Stimulated activated CD4-positive, alpha-beta T cell treated with anti-CD3 and anti-CD28 coated beads, Interleukin-1b, Interleukin-23, amount 100 ng/mL, for 4 hours (primary cell): ENCODE data around the gene SIRT7.

ENCODE experiments used
- DNase-seq, 2 donors: peaks; one replicate each; pipeline ENCODE4 v3.0.0-alpha.2; 2020; ENCODE audit warnings: low read depth in 2 of 2

SIRT7 gene, protein sequence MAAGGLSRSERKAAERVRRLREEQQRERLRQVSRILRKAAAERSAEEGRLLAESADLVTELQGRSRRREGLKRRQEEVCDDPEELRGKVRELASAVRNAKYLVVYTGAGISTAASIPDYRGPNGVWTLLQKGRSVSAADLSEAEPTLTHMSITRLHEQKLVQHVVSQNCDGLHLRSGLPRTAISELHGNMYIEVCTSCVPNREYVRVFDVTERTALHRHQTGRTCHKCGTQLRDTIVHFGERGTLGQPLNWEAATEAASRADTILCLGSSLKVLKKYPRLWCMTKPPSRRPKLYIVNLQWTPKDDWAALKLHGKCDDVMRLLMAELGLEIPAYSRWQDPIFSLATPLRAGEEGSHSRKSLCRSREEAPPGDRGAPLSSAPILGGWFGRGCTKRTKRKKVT

DNA sequence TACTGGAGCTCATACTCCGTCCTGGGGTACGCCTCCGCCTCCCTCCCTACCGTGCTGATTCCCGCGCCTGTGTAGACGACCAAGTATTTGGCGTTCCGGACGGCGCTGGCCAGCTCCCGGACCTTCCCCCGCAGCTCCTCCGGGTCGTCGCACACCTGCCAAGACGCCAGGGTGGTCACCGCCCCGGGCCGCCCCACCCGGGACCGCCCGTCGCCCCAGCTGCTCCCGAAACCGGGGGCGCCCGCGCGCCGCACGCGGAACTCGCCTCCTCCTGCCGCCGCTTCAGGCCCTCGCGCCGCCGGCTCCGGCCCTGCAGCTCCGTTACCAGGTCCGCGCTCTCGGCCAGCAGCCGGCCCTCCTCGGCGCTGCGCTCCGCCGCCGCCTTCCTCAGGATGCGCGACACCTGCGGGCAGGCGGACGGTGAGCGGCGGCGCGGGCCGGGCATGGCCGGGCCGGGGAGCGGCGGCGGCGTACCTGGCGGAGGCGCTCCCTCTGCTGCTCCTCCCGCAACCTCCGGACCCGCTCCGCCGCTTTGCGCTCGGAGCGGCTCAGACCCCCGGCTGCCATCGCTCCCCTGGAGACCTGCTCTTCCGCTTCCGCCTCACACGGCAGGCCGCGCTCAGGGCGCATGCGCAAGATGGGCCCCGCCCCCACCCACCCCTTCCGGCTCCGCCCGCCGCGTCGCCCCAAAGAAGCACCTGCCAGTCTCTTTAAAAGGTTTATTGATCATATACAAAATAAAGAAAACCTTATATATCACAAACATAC is at the start of gene SIRT7:
SIRT7 (minus strand) TSS at position 612 of the 768 bp plus-strand sequence; CDS start at position 567, 45 bp downstream.
- DNase-seq: peak; percentile 75 to 77

DNA sequence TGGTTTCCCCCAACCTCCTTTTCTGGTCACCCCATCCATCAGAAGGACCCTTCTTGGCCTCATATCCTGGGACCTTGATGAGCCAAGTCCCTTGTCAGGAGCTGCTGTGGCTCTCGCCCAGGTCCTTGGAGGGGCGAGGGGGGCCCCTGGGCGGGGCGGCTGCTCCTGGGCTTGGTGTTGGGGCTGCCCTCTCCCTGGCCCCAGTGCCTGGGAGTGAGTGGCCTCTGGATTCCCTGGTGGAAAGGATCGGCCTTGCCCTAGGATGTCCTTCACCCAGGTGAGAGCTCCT is 49.2 kb upstream of the SIRT7 start:
- no peak for DNase-seq

DNA sequence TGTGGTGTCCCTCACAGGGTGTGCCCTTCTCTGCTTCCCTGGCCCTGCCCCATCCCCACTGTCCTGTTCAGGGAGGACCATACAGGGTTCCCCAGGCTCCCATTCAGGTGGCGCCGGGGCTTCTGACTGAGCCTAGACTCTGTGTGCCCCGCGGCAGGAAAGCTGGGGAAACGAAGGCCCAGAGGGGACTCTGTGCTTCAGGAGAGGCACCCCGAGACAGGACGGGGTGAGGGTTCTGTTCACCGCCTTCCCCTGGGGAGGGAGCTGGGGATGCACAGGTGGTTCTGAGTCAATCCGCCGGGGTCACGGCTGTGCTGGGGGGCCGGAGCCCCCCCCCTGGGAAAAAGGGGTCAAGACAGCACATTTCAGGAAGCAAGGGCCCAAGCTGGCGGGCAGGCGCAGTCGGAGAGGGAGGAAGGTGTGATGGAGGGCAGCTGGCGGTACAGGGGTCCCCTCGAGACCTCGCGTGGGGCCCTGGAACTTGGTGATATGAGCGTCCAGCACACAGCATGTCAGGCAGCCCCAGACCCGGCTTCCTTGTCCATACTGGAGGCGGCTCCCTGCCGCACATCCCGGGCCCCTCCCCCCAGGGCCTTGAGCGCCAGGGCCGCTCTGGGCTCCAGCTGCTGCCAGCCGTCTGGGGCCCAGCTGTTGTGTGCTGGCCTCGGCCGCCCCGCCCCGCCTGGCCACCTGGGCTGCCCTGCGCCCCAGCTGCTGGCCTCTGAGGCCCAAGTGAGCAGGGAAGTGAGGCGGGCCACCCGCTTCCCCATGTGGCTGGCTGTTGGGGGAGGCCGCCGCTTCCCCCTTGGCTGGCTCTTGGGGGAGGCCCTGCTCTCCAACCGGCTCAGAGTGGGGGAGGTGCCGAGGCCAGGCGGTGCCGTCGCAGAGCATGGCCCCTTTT is 48.6 kb upstream of the SIRT7 start:
- DNase-seq: no peak

DNA sequence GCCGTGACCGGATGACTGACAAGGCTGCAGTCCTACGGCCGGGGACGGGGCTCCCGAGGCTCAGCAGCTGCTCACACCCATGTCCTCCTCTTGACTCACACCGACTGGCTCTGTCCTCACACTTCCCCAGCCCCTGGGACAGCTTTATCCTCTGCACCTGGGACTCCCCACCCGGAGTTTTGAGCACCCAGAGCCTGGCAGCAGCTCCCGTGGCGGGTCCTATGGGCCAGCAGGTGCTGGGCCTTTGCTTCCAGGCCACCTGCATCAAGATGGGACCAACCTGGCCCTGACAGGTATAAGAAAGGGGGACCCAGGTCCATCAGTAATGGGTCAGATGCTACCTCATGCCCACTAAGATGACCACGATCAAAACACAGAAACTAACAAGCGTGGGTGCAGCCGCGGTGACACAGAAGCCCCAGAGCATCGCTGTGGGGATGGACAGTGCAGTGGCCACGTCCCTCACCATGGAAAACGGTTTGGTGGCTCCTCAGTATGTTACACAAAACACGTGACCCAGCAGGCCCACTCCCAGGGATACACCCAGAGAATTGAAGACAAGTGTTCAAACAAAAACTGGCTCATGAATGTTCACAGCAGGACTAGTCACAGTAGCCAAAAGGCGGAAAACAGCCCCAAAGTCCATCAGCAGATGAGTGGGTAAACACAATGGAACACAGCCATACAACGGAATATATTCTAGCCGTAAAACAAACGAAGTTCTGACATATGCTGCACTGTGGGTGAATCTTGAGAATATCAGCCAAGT is 46.3 kb upstream of the SIRT7 start:
- no peak for DNase-seq

DNA sequence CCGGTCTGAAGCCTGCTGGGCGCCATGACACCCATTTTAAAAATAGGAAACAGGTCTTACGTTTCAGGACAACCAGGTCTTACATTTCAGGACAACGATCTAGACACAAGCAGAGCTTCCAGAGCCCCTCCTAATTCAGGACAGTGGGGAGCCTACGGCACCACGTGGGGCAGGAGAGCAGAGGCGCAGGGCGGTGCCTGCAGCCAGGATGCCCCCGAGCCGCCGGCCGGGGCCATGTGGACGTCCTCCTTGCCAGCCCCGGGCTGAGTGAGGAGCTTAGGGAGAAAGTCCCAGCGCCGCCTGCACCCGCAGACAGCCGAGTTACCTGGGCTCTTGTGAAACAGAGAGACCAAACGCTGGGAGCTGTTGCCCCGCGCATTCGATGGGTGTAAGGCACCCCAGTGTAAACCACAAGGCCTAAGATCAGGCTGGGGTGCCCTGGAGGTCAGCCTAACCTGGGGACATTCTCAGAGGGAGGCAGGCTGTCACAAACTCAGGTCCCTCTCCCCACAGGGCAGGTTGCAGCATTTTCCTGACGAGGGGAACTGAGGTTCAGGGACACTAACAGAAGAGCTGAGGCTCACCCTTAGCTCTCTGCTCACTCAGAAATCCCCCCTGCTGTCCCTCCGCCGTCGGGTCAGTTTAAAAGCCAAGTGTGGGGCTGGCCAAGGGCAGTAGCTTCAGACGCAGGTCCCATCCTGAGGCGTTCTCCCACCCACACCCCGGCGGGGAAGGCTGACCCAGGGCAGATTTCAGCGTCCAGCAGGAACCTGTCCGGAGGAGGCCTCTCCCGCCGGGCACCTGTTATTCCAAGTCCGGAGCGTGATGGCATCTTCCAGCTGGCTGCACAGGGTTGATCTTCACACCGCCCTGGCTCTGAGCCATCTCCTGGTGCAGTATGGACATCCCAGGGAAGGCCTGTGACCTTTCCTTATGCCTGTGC is 44.8 kb upstream of the SIRT7 start:
- DNase-seq: no peak

DNA sequence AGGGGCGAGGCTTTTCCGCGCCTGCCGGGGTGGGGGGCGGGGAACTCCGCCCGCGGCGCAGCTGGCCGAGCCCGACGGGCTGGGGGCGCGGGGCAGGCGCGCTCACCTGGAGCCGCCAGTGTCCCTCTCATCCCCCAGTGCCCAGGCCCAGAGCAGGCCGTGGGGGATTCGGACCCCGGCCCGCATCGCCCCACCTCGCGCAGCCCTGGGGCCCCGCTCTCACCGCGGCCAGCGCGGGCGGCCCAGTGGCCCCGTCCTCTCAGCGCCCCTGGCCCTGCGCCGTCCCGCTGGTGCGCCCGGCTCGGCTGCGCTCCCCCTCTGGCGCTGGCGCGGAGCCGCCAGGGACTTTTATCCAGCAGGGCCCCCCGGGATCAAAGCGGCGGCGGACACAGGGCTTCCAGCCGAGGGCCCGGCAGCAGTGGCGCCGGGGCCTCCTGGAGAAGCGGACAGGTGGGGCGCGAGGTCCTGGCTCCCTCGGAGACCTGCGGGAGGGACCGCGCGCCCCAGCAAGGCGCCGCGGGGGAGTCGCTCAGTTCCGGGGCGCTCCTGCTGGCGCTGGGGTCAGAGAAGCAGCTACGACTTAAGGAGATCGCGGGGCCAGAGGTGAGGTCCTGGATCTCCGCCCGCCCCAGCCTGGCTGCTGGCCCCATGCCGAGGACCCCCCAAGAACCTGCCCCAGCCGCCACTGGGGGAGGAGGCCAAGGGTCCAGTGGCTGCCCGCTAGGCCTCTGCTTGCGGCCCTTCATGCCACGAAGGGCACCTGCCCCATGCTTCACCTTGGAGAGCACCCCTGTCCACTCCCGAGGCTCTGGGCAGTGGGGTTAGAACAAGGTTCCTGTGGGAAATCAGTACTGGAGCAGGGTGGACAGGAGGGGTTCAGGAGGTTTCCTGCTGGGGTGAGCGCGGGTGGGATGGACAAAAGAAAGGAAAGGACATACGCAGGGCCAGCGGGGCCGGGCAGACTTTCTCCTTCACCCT is 43.8 kb upstream of the SIRT7 start:
- DNase-seq: no peak

DNA sequence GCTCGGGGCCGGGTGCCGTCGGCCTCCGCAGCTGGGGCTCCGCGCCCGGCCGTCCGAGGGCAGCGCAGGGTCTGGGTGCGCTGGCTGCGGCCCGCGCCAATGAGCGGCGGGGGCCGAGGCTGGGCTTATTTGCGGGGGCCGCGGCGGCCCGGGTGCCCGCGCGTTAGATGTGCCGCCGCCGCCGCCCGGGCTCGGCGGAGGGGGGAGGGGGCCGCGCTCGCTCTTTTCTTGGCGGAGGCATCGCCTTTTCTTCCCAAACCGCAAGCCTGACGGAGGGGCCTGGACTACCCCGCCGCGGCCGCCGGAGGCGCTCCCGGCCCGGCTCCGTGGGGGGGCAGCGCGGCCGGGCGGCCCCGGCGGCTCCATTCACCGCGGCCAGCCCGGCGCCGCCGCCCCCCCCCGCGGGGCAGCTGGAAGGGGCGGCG is 43.1 kb upstream of the SIRT7 start, which contains the start of gene NOTUM:
NOTUM (minus strand) TSS at position 101 of the 425 bp plus-strand sequence. CDS start 278 bp downstream, outside the sequence.
- no peak for DNase-seq

DNA sequence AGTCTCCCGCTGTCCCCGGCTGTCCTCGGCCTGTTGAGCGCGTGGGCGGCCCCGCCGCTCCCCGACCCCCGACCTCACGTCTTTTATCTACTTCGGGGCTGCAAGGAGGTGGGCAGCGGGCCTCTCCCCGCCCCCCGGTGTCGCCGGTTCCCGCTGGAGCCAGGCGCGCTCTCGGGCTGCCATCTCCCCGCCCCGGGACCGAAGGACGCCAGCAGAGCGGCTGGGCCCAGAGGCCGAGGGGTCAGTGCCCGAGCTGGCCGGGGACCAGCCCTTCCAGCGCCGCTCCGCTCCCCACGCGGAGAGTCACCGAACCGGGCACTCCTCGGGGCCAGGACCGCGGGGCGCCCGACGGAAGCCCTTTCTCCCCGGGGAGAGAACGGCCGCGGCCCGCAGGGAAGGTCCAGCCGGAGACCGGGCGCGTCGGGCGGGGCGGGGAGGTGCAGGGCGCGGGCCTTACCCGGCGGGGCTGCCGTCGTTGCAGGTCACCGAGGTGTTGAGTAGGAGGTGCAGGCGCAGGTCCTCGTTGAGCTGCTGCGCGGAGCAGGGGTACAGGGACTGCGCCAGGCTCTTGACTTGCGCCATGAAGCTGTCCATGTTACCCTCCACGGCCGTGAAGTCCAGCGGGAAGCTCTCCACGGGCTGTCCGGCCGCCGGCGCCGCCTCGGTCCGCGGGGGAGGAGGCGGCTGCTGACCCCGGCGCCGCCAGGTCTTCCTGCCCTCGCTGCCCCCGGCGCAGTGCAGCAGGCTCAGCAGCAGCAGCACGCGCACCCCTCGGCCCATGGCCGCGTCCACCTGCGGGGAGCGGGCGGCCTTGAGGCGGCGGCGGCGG is 42.4 kb upstream of the SIRT7 start:
- DNase-seq: no peak

DNA sequence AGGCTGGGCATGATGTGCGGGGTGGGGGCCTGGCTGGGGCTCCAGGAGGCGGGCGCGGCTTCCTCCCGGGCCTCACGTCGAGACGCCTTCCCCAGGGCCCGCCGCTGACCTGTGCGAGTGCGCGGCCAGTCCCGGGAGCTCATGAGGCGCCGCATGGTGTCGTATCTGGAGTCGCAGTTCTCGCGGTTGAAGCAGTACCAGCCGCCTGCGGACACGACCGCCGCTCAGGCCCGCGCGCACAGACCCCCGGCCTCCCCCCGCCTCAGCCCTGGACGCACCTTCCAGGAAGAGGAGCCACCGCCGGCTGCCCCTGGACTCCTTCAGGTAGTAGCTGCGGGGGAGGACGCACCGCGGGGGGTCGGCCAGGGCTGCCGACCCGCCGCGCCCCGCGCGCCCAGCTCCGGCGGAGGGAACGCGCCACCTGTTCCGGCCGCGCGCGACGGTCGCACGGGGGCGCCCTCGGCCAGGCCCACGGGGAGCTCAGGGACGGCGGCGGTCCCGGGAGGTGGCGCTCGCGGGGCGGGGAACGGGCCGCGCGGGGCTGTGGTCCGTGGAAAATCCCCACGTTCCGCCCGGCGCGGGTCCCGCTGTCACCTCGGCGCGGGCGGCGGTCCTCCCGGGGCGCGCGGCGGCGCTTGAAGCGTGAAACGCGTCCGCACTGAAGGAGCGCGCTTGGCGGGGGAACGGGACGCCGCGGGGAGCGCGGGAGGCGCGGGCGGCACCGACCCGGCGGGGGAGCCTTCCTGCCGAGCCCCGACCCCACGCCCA is 41.6 kb upstream of the SIRT7 start:
- DNase-seq: peak; percentile 82 to 85

DNA sequence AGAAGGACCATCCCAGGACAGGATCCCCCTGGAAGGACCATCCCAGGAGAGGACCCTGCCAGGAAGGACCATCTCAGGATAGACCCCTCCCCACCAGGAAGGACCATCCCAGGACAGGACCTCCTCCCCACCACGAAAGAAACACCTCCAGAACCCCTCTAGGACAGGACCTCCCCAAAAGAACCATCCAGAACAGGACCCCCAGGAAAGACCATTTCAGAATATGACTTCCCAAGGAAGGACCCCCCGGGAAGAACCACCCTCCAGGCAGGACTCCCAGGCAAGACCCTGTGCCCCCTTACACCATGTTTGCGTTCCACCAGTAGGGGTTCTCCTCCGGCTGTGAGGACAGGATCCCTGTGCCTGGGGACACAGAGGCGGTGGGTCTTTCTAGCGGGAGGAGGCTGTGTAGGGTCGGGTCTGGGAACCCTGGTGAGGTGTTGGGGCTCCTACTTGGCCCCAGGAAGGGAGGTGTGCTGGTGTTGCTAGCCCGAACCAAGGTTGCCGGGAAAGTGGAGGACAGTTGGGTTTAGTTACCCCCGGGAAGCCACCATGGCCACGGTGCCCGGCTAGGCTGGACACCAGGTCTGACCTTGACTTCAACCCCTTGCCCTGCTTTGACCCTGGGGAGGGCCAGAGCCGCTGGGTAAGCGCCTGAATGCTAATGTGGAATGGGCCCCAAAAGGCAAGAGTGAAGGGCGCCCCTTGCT is 40.8 kb upstream of the SIRT7 start:
- DNase-seq: no peak

DNA sequence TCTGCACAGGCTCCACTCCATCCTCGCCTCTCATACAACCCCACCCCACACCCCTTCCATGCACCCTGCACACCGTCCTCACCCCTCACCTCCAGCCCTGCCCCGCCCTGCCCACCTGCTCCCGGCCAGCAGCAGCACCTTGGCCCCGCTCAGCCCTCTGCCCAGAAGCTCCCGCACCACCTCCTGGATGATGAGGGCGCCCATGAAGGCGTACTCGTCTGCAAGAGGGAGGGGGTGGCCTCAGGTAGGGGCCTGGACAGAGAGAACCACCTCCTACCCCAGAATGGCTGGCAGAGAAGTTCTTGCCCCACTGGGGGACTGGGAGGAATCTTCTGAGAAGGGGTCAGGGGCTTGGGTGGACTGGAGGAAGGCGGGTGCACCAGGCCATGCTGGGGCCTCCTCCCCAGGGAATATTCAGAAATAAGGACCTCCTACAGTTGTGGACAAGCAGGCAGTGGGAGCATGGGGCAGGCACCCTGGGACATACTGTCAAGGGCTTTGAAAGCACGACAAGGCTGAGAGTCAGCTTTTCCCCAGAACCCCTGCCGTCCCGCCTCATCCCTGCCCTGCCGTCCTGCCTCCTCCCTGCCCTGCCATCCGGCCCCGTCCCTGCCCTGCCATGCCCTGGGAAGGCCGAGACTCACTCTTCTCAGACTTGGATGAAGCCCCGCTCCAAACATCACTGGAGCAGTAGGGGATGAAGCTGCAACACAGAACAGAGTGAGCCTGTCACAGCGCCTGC is 39.9 kb upstream of the SIRT7 start:
- DNase-seq: no peak

DNA sequence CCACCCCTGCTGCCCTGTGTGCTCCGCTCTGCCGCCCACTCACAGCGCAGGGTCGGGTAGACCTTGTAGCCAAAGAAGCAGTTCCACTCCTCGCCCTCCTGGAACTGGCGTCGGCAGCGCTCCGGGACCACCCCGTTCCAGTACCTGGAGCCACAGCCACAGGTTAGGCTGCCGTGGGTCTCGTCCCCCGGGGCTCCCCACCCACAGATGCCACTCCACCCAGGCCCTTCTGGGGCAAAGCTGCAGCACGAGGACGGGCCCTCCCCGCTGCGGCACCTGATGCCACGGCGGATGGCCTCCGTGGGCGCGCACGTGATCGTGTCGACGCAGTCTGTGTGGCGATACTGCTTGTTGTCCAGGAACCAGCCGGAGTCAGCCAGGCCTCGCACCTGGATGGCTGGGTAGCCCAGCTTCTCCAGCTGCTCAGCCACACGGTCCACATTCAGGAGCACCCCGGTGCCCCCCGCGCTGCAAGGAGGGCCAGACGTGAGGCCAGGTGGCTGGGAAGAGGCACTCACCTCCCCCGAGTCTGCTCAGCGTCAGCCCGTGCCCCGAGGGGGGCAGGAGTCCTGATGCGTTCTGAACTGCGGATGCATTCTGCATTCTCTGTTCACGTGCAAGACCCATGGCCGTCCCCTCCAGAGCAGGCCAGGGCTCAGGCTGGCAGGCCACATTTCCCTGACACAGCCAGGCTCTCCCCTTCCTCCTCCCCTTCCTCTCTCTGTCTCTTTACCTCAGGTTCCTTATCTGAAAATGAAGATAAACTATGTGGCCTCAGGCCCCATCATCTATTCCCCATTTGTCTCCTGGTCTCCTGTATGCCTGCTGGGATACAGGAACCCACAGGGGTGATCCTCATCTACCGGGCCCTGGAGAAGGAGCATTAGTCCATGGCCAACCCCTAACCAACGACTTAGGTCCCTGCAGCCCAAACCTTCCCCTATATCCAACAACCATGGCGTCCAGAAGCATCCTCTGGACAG is 38.9 kb upstream of the SIRT7 start:
- DNase-seq: no peak

DNA sequence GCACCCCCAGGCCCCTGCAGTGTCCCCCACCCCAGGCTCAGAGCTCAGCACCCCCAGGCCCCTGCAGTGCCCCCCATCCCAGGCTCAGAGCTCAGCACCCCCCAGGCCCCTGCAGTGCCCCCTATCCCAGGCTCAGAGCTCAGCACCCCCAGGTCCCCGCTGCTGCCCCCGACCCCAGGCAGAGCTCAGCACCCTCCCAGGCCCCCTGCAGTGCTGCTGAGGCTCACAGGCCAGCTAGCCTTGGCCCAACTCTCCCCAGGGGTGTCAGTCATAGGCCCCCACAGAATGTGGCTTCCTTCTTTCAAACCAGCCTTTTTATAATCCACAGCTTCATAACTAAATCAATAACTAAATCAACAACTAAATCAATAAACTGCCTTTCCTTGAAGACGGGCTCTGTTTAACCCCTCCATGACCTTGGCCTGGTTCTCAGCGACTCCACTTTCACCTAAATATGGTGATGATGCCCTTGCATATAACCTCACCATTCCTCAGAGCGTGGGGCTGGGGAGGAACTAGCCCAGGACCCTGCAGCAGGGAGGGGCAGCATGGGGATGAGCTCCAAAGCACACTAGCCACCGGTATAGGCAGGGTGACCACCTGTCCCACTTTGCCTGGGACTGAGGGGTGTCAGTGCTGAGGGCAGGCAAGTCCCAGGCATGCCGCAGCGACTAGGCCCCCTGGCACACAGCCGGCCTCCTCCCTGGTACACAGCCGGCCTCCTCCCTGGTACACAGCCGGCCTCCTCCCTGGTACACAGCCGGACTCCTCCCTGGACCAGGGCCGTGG is 38.0 kb upstream of the SIRT7 start:
- no peak for DNase-seq
